Stromal cell of bone marrow (primary cell): ENCODE data around the gene JMJD1C.
"Not testable (repeated sequence)": the region's sequence is repeated elsewhere in the genome, so short reads cannot be mapped to it uniquely, and the experiment has no call there.

Experiments used
- DNase-seq: peaks from one replicate; pipeline ENCODE4 v3.0.0-alpha.2; 2012; ENCODE audit warnings: low read depth

JMJD1C gene

GRCh38 chr10:63283901-63284300 is 181.9 kb downstream of the JMJD1C start:
- DNase-seq: not testable (repeated sequence)

DNA sequence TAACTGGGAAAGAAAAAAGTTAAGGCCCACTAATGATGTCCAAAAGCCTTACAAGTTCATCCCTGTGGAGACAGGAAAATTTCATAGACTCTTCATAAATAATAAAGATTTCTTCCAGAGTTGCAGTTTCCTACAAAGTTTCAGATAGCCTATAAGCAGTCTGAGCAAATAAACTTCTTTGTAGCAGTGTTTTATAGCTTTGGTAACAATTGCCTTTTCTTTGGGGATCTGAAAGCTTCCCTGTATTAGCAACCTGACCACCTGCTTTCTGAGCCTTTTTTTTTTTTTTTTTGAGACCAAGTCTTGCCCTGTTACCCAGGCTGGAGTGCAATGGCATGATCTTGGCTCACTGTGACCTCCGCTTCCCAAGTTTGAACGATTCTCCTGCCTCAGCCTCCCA is 182.7 kb downstream of the JMJD1C start:
- DNase-seq: no peak

DNA sequence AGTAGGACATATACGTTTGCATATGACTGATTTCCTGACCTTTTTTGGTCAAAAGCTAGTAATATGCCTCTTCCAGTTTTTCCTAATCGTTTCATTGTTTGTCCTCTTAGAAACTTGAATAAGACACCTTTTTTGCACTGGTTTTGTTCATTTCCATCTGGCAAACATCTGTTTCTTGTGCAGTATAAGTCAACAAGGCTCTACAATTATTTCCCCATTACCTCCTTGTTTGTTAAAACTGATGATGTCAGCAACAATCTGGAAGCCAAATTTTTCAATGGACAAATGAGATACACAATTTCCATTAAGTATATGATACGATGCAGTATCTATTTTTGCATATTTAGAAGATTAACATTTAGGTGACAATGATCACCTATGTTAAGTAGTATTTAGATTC is 183.8 kb downstream of the JMJD1C start:
- no peak for DNase-seq

- no peak for DNase-seq
These were observed 185.4 kb downstream of the JMJD1C start for GRCh38 chr10:63280386-63280785.

DNA sequence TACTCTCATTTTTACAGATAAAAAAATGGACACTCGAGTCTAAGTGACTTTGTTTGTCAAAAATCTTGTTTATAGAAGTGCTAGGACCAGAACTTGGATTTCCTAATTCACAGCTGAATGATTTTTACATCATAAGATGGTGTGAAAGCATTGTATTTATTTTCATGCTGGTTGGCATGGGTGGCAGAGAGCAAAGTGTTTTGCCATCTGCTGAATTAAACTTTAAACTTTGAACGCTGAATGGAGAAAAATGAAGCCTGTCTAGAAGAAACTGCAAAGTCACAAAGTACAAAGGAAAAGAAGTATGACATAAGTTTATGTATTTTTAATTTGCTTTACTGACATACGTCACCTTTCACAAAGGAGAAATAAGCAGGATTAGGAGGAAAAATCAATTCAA is 190.7 kb downstream of the JMJD1C start:
- no peak for DNase-seq

DNA sequence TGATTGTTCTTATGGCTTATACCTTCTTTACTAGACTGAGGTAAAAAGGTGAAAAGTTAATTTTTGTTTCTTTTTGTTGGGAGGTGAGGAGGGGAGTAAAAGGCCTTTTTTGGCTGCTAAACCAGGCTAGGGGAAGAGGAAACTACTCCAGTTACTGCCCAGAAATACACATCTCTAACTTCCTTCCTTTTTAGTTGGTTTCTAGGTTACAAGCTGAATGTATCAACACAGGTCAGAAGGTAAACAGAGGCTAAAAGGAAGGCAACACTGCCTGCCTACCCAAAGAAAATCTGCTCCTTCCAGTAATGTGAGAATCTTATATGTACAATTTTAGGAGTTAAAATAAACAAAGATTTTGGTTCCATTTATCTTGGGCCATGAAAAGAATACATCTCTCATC is 192.2 kb downstream of the JMJD1C start:
- DNase-seq: no peak

- DNase-seq: peak; percentile 98
These were observed 196.8 kb downstream of the JMJD1C start for GRCh38 chr10:63268798-63269503.

GRCh38 chr10:63268149-63268797 is 197.5 kb downstream of the JMJD1C start:
- DNase-seq: no peak

- DNase-seq: peak; percentile 56
These were observed 198.2 kb downstream of the JMJD1C start for GRCh38 chr10:63267414-63268148.

DNA sequence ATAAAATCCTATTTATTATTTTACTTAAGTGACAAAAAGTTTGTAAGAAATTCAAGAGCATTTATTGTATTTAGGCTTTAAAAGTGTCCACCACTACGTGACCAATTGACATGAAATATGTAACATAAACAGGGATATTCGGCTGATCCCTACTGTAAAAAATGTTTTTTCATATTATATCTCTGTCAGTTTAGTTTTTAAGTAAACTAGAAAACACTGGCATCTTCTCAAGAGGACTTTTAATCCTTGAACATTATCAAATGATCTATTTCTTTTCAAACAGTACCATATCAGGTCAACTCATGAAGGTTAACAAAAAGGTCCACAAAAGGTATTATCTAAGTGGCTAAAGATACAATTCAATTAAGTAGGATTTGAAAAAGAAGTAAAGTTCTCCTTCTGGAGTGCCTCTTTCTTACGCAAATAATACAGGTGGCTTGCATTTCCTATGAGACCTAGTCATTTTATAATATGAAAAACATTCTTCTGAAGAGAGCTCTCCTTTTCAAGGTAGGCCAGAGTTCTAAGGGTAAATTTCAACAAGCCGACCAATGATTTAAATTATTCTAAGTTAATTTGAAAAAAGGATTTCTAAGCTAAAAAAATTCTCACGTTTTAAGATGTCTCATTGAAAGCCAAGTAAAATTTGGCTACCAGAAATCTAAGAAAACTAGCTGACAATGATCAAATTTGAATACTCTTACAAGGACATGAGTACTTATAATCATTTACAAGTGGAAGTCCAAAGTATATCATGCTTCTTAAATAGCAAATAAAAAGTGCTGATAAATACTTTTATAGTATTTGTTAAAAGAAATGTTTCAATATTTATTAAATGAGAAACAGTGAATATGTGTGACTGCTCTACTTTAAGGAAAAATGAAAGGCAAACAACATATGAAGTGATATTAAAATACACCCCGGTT is 199.1 kb downstream of the JMJD1C start:
- no peak for DNase-seq

DNA sequence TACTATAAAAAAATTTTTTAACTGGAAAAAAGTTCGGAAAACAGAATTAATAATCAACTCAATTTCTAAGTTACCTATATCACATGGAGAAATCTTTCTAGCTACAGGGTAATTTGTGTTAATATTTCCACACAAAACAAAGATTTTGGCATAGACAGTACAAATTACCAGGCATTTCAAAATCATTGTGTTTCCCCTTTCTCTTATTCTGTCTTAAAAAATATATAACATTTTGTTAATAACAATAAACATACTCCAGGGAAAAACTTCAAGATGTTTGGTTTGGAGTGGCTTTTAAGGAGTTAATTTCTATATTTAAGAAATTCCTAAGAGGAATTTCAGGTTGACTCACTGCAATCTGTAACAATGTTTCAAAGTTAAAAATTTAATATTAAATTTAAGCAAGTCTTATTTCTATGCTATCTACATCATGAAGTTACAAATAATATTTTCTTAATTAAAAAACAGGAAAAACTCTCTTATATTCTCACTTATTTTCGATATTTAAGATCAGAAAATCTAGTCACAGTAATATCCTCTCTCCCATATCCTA is 200.0 kb downstream of the JMJD1C start:
- no peak for DNase-seq

DNA sequence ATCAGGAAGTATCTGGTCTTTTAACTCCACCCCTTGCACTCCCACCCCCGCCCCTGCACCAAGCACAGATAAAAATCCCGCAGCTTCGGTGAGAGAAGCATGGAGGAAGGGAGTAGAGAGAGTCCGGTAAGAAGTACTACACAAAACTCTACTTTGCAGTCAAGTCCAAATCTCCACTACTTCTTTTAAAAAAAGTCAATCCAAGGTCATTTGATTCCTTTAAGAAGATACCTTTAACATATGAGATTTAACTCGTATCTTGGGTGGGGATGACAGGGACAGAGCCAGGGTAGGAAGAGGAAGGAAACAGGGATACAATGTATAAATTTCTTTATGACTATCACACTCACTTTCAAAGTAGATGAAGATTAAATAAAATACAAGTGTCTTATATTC is 200.6 kb downstream of the JMJD1C start:
- peak; percentile 31 for DNase-seq

DNA sequence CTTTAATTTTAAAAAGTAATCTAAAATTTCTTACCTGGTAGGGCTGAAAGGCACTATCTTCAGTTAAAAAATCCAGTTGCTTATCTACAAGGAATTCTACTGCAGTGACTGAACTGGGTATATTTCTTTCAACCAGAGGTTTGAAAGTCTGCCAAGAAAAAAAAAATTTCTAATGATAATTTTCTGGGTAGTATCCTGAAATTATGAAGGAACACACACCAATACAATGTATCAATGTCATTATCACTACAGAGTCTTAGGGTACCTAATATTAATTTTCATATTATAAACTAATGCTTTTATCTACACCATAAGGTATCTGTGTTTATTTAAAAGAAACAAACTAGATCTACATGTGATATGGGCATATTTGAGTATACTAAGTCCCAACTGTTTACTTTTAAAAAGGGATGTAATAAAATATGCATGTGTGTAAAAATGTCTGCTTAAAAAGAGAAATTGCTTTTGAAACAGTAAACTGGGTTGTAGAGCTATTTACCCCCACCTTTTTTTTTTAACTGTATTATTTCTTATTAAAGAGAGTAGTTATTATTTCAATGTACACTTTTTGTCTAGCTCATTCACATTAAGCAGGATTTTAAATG is 201.1 kb downstream of the JMJD1C start:
- no peak for DNase-seq

- no peak for DNase-seq
These were observed 203.2 kb downstream of the JMJD1C start for GRCh38 chr10:63262430-63263073.

DNA sequence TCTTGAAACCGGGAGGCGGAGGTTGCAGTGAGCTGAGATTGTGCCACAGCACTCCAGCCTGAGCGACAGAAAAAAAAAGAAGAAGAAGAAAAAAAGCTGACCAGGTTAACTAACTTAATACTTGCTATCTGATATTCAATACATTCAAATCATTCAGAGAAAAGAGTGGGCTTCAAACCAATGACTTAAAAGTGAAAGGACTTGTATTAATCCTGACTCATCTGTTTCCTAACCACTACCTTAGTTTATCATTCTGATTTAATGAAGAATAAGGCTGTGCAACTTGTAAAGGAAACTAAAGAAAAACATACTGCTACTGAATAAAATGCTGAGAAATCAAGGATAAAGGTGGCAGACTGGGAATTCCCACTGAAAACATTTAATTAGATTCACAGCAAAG is 204.3 kb downstream of the JMJD1C start:
- no peak for DNase-seq

GRCh38 chr10:63260860-63261251 is 204.9 kb downstream of the JMJD1C start:
- DNase-seq: no peak

GRCh38 chr10:63260103-63260859 is 205.5 kb downstream of the JMJD1C start:
- DNase-seq: no peak

DNA sequence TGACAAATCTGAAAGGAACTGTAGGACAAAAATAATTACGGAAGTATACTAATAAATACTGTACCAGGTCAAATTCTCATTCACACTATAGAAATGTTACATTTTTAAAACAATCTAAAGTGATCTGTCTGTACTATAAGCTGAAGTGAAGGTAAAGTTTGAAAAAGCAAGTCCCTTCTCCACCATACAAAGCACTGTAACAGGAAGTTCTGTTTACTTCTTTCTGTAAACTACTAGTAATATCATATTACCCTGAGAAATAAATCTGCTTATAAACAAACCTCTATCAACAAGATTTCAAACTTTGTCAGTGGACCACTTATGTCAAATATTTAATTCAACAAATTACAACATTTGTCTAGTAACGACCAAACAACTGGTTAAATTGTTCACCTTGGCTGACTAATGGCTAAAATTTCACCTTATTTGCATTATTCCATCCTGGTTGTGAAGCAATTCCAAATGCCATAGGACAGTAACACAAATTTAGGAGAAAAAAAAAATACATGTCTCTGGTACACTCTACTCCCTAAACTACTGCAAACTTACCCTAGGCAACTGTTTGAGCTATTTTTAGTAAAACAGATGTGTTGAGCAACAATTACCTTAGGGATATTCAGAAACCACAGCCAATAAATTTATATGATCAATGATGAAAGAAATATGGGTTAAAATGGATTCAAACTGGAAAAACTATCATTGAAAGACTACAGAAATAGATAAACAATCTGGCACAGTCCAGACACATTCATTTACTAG is 206.7 kb downstream of the JMJD1C start:
- no peak for DNase-seq

- DNase-seq: no peak
These were observed 208.0 kb downstream of the JMJD1C start for GRCh38 chr10:63257778-63258177.
